Activated CD4-positive, alpha-beta T cell treated with anti-CD3 and anti-CD28 coated beads for 36 hours (primary cell): ENCODE measurements around the gene FNDC7. TPM values are rescaled to one million over a fixed set of nuclear protein-coding genes. Genes with fewer than 3 reads are reported as not detected.
"Not testable (repeated sequence)": the region's sequence is repeated elsewhere in the genome, so short reads cannot be mapped to it uniquely, and the experiment has no call there.

Experiments
- ATAC-seq: fragments of 200-7000 bp; cut with Tn5 transposase; one replicate; pipeline ENCODE4 v1.10.0; 2021; ENCODE audit warnings: mild to moderate bottlenecking, moderate library complexity
- CTCF ChIA-PET: fragments of 350-600 bp; sonication (Branson Sonifier 250); formaldehyde crosslinking; loops from one replicate; lab custom pipeline; 2021; ENCODE audit warnings: antibody characterized with exemption; lab: Charles Lee
- POLR2A ChIA-PET: fragments of 350-600 bp; sonication (Branson Sonifier 250); formaldehyde crosslinking; loops from one replicate; lab custom pipeline; 2021; ENCODE audit warnings: antibody characterized with exemption, inconsistent platforms; lab: Charles Lee
- DNase-seq: peaks from one replicate; pipeline ENCODE4 v3.0.0-alpha.2; 2020
- H3K27ac Mint-ChIP-seq: one replicate; pipeline ENCODE4 v1.8.0; 2021; ENCODE audit warnings: mixed read lengths
- H3K27me3 Mint-ChIP-seq: one replicate; pipeline ENCODE4 v1.8.0; 2021; ENCODE audit warnings: mixed read lengths
- H3K36me3 Mint-ChIP-seq: one replicate; pipeline ENCODE4 v1.8.0; 2021; ENCODE audit warnings: low read depth, mixed read lengths
- H3K4me1 Mint-ChIP-seq: one replicate; pipeline ENCODE4 v1.8.0; 2021; ENCODE audit warnings: mixed read lengths
- H3K4me3 Mint-ChIP-seq: one replicate; pipeline ENCODE4 v1.8.0; 2021; ENCODE audit warnings: mild to moderate bottlenecking, moderate library complexity, mixed read lengths
- H3K9me3 Mint-ChIP-seq: one replicate; pipeline ENCODE4 v1.8.0; 2021; ENCODE audit warnings: low read depth, mixed read lengths
- intact Hi-C, 2 experiments: fragments of 100-400 bp; cut with DNase I in 1 of 2; cut with micrococcal nuclease in 1 of 2; formaldehyde crosslinking; loops; one replicate each; pipeline versions ENCODE4 v1.14.2 to v1.15.1; 2022 to 2024; cut with DNase I, micrococcal nuclease
- total RNA-seq, 2 experiments: library from RNA; stranded (reverse); gene quantifications; one replicate each; pipeline ENCODE4 v1.2.3, GENCODE V29; 2021

FNDC7 gene
- total RNA-seq, 2 experiments from 2014 or later = 0.12 TPM; not detected in 1

GRCh38 chr1:108777839-108778238 is 65.1 kb downstream of the FNDC7 start:
- intact Hi-C loops = no loop called here
- H3K4me3 Mint-ChIP-seq = no peak overlapping the region
- POLR2A ChIA-PET = interaction anchor here (0.6 kb wide), 1 partner anchor 33 kb away, joined by 4 read pairs; no protein-coding TSS in a partner anchor

GRCh38 chr1:108779455-108779854 is 66.7 kb downstream of the FNDC7 start:
- Mint-ChIP-seq H3K27ac (no peak overlapping the region), H3K9me3 (peaks cover 12% of the 10 kb centered on the region), H3K4me1 (no peaks in the 10 kb centered on the region), H3K4me3 (no peak overlapping the region), H3K27me3 (no peaks in the 10 kb centered on the region), H3K36me3 (peaks cover 47% of the 10 kb centered on the region)
- intact Hi-C loops = no loop called here
- CTCF ChIA-PET = interaction anchor here (0.5 to 1.4 kb wide), 2 partner anchors 49 to 1322 kb away, joined by 3 read pairs; no protein-coding TSS in a partner anchor
- ATAC-seq (no peak), DNase-seq (no peak)
- POLR2A ChIA-PET = no interaction called here

More at GRCh38 chr1:108777839-108778238, 65.1 kb downstream of the FNDC7 start:
- Mint-ChIP-seq H3K4me1 (no peaks in the 10 kb centered on the region), H3K36me3 (peaks cover 38% of the 10 kb centered on the region), H3K27me3 (no peaks in the 10 kb centered on the region), H3K27ac (no peak overlapping the region), H3K9me3 (no peaks in the 10 kb centered on the region)
- DNase-seq (no peak), ATAC-seq (no peak)
- CTCF ChIA-PET = interaction anchor here (1.0 kb wide), 1 partner anchor 21 kb away, joined by 3 read pairs; no protein-coding TSS in a partner anchor

- Mint-ChIP-seq H3K9me3 (peaks cover 20% of the 10 kb centered on the region), H3K27ac (no peak overlapping the region), H3K4me1 (no peaks in the 10 kb centered on the region), H3K27me3 (no peaks in the 10 kb centered on the region), H3K36me3 (peaks cover 57% of the 10 kb centered on the region), H3K4me3 (no peak overlapping the region)
- intact Hi-C loops = no loop called here
- CTCF ChIA-PET = no interaction called here
- DNase-seq (no peak), ATAC-seq (no peak)
- POLR2A ChIA-PET = no interaction called here
Measured at GRCh38 chr1:108780937-108781574, 68.3 kb downstream of the FNDC7 start.

GRCh38 chr1:108781575-108781944 is 68.9 kb downstream of the FNDC7 start:
- Mint-ChIP-seq H3K36me3 (peaks cover 59% of the 10 kb centered on the region), H3K9me3 (peaks cover 21% of the 10 kb centered on the region)
- H3K4me1 Mint-ChIP-seq, H3K27me3 Mint-ChIP-seq, intact Hi-C loops, H3K4me3 Mint-ChIP-seq, POLR2A ChIA-PET, CTCF ChIA-PET, DNase-seq, H3K27ac Mint-ChIP-seq, ATAC-seq: not testable (repeated sequence)

- H3K4me3 Mint-ChIP-seq = no peak overlapping the region
- POLR2A ChIA-PET = interaction anchor here (0.7 kb wide), 1 partner anchor 82 kb away, joined by 3 read pairs; no protein-coding TSS in a partner anchor
- H3K27me3 Mint-ChIP-seq = no peaks in the 10 kb centered on the region
- peaks cover 21% of the 10 kb centered on the region for H3K9me3 Mint-ChIP-seq
- H3K27ac Mint-ChIP-seq = no peak overlapping the region
- H3K36me3 Mint-ChIP-seq = peaks cover 76% of the 10 kb centered on the region
- CTCF ChIA-PET = no interaction called here
- DNase-seq = no peak
- intact Hi-C loops = no loop called here
- no peak for ATAC-seq
- no peaks in the 10 kb centered on the region for H3K4me1 Mint-ChIP-seq
Measured at GRCh38 chr1:108785264-108785663, 72.6 kb downstream of the FNDC7 start.

- CTCF ChIA-PET = no interaction called here
- intact Hi-C loops = no loop called here
- Mint-ChIP-seq H3K27me3 (no peaks in the 10 kb centered on the region), H3K4me1 (no peaks in the 10 kb centered on the region), H3K36me3 (peaks cover 78% of the 10 kb centered on the region), H3K27ac (no peak overlapping the region), H3K9me3 (peaks cover 21% of the 10 kb centered on the region), H3K4me3 (no peak overlapping the region)
- POLR2A ChIA-PET = interaction anchor here (0.7 kb wide), 1 partner anchor 83 kb away, joined by 3 read pairs; no protein-coding TSS in a partner anchor
- ATAC-seq (no peak), DNase-seq (no peak)
Measured at GRCh38 chr1:108785880-108786279, 73.2 kb downstream of the FNDC7 start.

GRCh38 chr1:108791790-108792189 is 79.1 kb downstream of the FNDC7 start:
- POLR2A ChIA-PET = no interaction called here
- CTCF ChIA-PET = interaction anchor here (2.0 kb wide), 1 partner anchor 26 kb away, joined by 8 read pairs; no protein-coding TSS in a partner anchor
- H3K4me1 Mint-ChIP-seq = no peaks in the 10 kb centered on the region
- H3K27ac Mint-ChIP-seq = no peak overlapping the region
- ATAC-seq (no peak), DNase-seq (no peak)
- H3K27me3 Mint-ChIP-seq = no peaks in the 10 kb centered on the region
- no peak overlapping the region for H3K4me3 Mint-ChIP-seq
- intact Hi-C loops = no loop called here
- peaks cover 14% of the 10 kb centered on the region for H3K9me3 Mint-ChIP-seq
- peaks cover 60% of the 10 kb centered on the region for H3K36me3 Mint-ChIP-seq

Other genes with a start within 250 kb of the FNDC7 start
- 1 to 10 TPM; 5.0 to 7.6 TPM for gene EEIG2, start 152.8 kb upstream of the FNDC7 start, total RNA-seq
- gene HENMT1, start 51.8 kb upstream of the FNDC7 start, total RNA-seq = 10 to 100 TPM; 14.6 to 20.6 TPM
- 10 to 100 TPM; 57.9 to 61.1 TPM for gene PRPF38B, start 20.6 kb upstream of the FNDC7 start, total RNA-seq
- gene STXBP3, start 33.8 kb downstream of the FNDC7 start, total RNA-seq = 10 to 100 TPM; 38.9 to 39.3 TPM
- gene AKNAD1, start 144.2 kb downstream of the FNDC7 start, total RNA-seq = not detected
- 10 to 100 TPM; 14.0 to 17.1 TPM for gene GPSM2, start 164.1 kb downstream of the FNDC7 start, total RNA-seq